ENCODE data around the gene UST.

The UST gene

GRCh38 chr6:148795563-148795962 lies 48.7 kb downstream of the UST start:
- in situ Hi-C loops (cut with MboI; ENCODE audit: low sequenced_read_pairs), result no loop called here

- in situ Hi-C loops (cut with MboI; ENCODE audit: low sequenced_read_pairs), result no loop called here
Observed at GRCh38 chr6:148799647-148800046, 52.8 kb downstream of the UST start.

- in situ Hi-C loops (cut with MboI; ENCODE audit: low sequenced_read_pairs), result no loop called here
Observed at GRCh38 chr6:148800536-148800935, 53.7 kb downstream of the UST start.

- in situ Hi-C loops (cut with MboI; ENCODE audit: low sequenced_read_pairs), result no loop called here
Observed at GRCh38 chr6:148803979-148804378, 57.1 kb downstream of the UST start.

- in situ Hi-C loops (cut with MboI; ENCODE audit: low sequenced_read_pairs), result no loop called here
Observed at GRCh38 chr6:148805777-148806176, 58.9 kb downstream of the UST start.

GRCh38 chr6:148807784-148808183 lies 61.0 kb downstream of the UST start:
- in situ Hi-C loops (cut with MboI; ENCODE audit: low sequenced_read_pairs), result no loop called here

GRCh38 chr6:148808786-148809304 lies 62.0 kb downstream of the UST start:
- in situ Hi-C loops (cut with MboI; ENCODE audit: low sequenced_read_pairs), result no loop called here

GRCh38 chr6:148811459-148811858 lies 64.6 kb downstream of the UST start:
- in situ Hi-C loops (cut with MboI; ENCODE audit: low sequenced_read_pairs), result no loop called here

- in situ Hi-C loops (cut with MboI; ENCODE audit: low sequenced_read_pairs), result no loop called here
Observed at GRCh38 chr6:148814082-148814790, 67.4 kb downstream of the UST start.

GRCh38 chr6:148814869-148815268 lies 68.0 kb downstream of the UST start:
- in situ Hi-C loops (cut with MboI; ENCODE audit: low sequenced_read_pairs), result no loop called here

GRCh38 chr6:148816117-148816516 lies 69.3 kb downstream of the UST start:
- in situ Hi-C loops (cut with MboI; ENCODE audit: low sequenced_read_pairs), result no loop called here

GRCh38 chr6:148817689-148818088 lies 70.9 kb downstream of the UST start:
- in situ Hi-C loops (cut with MboI; ENCODE audit: low sequenced_read_pairs), result no loop called here

- in situ Hi-C loops (cut with MboI; ENCODE audit: low sequenced_read_pairs), result no loop called here
Observed at GRCh38 chr6:148818939-148819575, 72.2 kb downstream of the UST start.

GRCh38 chr6:148819852-148820251 lies 73.0 kb downstream of the UST start:
- in situ Hi-C loops (cut with MboI; ENCODE audit: low sequenced_read_pairs), result no loop called here

GRCh38 chr6:148822819-148823218 lies 76.0 kb downstream of the UST start:
- in situ Hi-C loops (cut with MboI; ENCODE audit: low sequenced_read_pairs), result no loop called here

GRCh38 chr6:148824291-148824690 lies 77.5 kb downstream of the UST start:
- in situ Hi-C loops (cut with MboI; ENCODE audit: low sequenced_read_pairs), result no loop called here

GRCh38 chr6:148824960-148825359 lies 78.1 kb downstream of the UST start:
- in situ Hi-C loops (cut with MboI; ENCODE audit: low sequenced_read_pairs), result no loop called here

GRCh38 chr6:148825492-148825891 lies 78.7 kb downstream of the UST start:
- in situ Hi-C loops (cut with MboI; ENCODE audit: low sequenced_read_pairs), result no loop called here

- in situ Hi-C loops (cut with MboI; ENCODE audit: low sequenced_read_pairs), result no loop called here
Observed at GRCh38 chr6:148827416-148828045, 80.7 kb downstream of the UST start.

GRCh38 chr6:148828047-148828446 lies 81.2 kb downstream of the UST start:
- in situ Hi-C loops (cut with MboI; ENCODE audit: low sequenced_read_pairs), result no loop called here

- in situ Hi-C loops (cut with MboI; ENCODE audit: low sequenced_read_pairs), result no loop called here
Observed at GRCh38 chr6:148829415-148830101, 82.7 kb downstream of the UST start.
